Measurements from ENCODE around the gene CHD5.

CHD5 gene

GRCh38 chr1:6072774-6073479 is 107.2 kb downstream of the CHD5 start:
- Histone ChIP-seq H2AFZ (ENCODE audit: low read length) (no peak overlapping the region), H3K4me1 (ENCODE audit: insufficient read depth, low read length, poor library complexity, severe bottlenecking) (no peaks in the 10 kb centered on the region), H4K20me1 (ENCODE audit: insufficient read depth, low read length, poor library complexity, severe bottlenecking) (peaks cover 23% of the 10 kb centered on the region), H3K36me3 (ENCODE audit: insufficient read depth, low read length) (peaks cover 89% of the 10 kb centered on the region; the same call in 1 of the 2 replicates), H3K9ac (ENCODE audit: low read depth, low read length, poor library complexity, severe bottlenecking) (no peak overlapping the region), H3K9me2 (replicated peaks; ENCODE audit: low read depth, low read length) (no peaks in the 10 kb centered on the region), H3F3A (ENCODE audit: low read depth) (no peaks in the 10 kb centered on the region), H3K9me3 (ENCODE audit: insufficient read depth, low read depth, low read length) (no peaks in the 10 kb centered on the region), H3K27me3 (ENCODE audit: insufficient read depth, low read length, poor library complexity, severe bottlenecking) (no peaks in the 10 kb centered on the region), H3K4me2 (ENCODE audit: low read depth, low read length, poor library complexity, severe bottlenecking) (no peak overlapping the region), H3K79me2 (ENCODE audit: insufficient read depth, low read length) (no peaks in the 10 kb centered on the region; the same call in 1 of the 2 replicates), H3K4me3 (ENCODE audit: low read length, poor library complexity, severe bottlenecking) (no peak overlapping the region)
- no peak for TF ChIP-seq EZH2phosphoT487 (IDR thresholded peaks at IDR 0.05; ENCODE audit: borderline replicate concordance)
- TF ChIP-seq CTCF (conservative IDR thresholded peaks at IDR 0.05; ENCODE audit: low read length), result no peak

DNA sequence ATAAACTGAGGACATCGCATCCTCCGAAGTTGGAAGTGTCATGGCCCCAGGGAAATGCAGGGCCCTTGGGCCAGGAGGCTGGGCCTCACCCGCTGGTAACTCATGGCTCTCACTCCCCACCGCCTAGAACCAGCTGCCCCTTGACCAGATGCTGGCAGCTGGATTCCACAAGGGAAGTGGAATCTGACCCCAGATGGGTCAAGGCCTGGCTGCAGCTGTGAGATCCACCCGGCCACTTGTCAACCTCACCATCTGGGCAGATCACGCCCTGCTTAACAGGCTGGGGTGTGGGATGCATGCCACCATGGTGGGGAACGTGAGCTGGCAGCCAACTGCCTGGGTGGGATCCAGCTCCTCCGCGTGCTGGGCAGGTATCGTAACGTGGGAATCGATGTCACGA is 108.9 kb downstream of the CHD5 start:
- Histone ChIP-seq H3K36me3 (ENCODE audit: insufficient read depth, low read length) (peaks cover 88% of the 10 kb centered on the region; the same call in 1 of the 2 replicates), H3K4me3 (ENCODE audit: low read length, poor library complexity, severe bottlenecking) (no peak overlapping the region), H3K9ac (ENCODE audit: low read depth, low read length, poor library complexity, severe bottlenecking) (no peak overlapping the region), H3K4me1 (ENCODE audit: insufficient read depth, low read length, poor library complexity, severe bottlenecking) (no peaks in the 10 kb centered on the region), H3K9me2 (replicated peaks; ENCODE audit: low read depth, low read length) (no peaks in the 10 kb centered on the region), H3K9me3 (ENCODE audit: insufficient read depth, low read depth, low read length) (no peaks in the 10 kb centered on the region), H3K79me2 (ENCODE audit: insufficient read depth, low read length) (peaks cover 7% of the 10 kb centered on the region; the same call in 1 of the 2 replicates), H2AFZ (ENCODE audit: low read length) (no peak overlapping the region), H3K4me2 (ENCODE audit: low read depth, low read length, poor library complexity, severe bottlenecking) (no peak overlapping the region), H3F3A (ENCODE audit: low read depth) (no peaks in the 10 kb centered on the region), H4K20me1 (ENCODE audit: insufficient read depth, low read length, poor library complexity, severe bottlenecking) (peaks cover 26% of the 10 kb centered on the region), H3K27me3 (ENCODE audit: insufficient read depth, low read length, poor library complexity, severe bottlenecking) (no peaks in the 10 kb centered on the region)
- TF ChIP-seq EZH2phosphoT487 (IDR thresholded peaks at IDR 0.05; ENCODE audit: borderline replicate concordance), result no peak
- no peak for TF ChIP-seq CTCF (conservative IDR thresholded peaks at IDR 0.05; ENCODE audit: low read length)

GRCh38 chr1:6070450-6070974 is 109.6 kb downstream of the CHD5 start:
- no peak overlapping the region for H3K4me3 ChIP-seq (ENCODE audit: low read length, poor library complexity, severe bottlenecking)
- no peak overlapping the region for H2AFZ ChIP-seq (ENCODE audit: low read length)
- H3K27me3 ChIP-seq (ENCODE audit: insufficient read depth, low read length, poor library complexity, severe bottlenecking), result no peaks in the 10 kb centered on the region
- TF ChIP-seq EZH2phosphoT487 (IDR thresholded peaks at IDR 0.05; ENCODE audit: borderline replicate concordance) (no peak), CTCF (conservative IDR thresholded peaks at IDR 0.05; ENCODE audit: low read length) (no peak)
- H3K4me2 ChIP-seq (ENCODE audit: low read depth, low read length, poor library complexity, severe bottlenecking), result no peak overlapping the region
- no peaks in the 10 kb centered on the region for H3F3A ChIP-seq (ENCODE audit: low read depth)
- no peaks in the 10 kb centered on the region for H3K4me1 ChIP-seq (ENCODE audit: insufficient read depth, low read length, poor library complexity, severe bottlenecking)
- no peaks in the 10 kb centered on the region for H3K9me3 ChIP-seq (ENCODE audit: insufficient read depth, low read depth, low read length)
- H4K20me1 ChIP-seq (ENCODE audit: insufficient read depth, low read length, poor library complexity, severe bottlenecking), result peaks cover 26% of the 10 kb centered on the region
- H3K9ac ChIP-seq (ENCODE audit: low read depth, low read length, poor library complexity, severe bottlenecking), result no peak overlapping the region
- H3K79me2 ChIP-seq (ENCODE audit: insufficient read depth, low read length), result peaks cover 7% of the 10 kb centered on the region; the same call in 1 of the 2 replicates
- peaks cover 88% of the 10 kb centered on the region; the same call in 1 of the 2 replicates for H3K36me3 ChIP-seq (ENCODE audit: insufficient read depth, low read length)
- H3K9me2 ChIP-seq (replicated peaks; ENCODE audit: low read depth, low read length), result no peaks in the 10 kb centered on the region

Data from Loucy (cell line).